H9 (cell line): ENCODE measurements around the gene ZNHIT3. TPM values are rescaled to one million over a fixed set of nuclear protein-coding genes. Genes with fewer than 3 reads are reported as not detected.

ENCODE experiments used
- DNase-seq: peaks from one replicate; pipeline ENCODE4 v3.0.0-alpha.2; 2017
- H2AFZ ChIP-seq: one replicate; pipeline ENCODE4 v1.6.1; 2013; ENCODE audit warnings: mild to moderate bottlenecking, low read length, control low read depth, moderate library complexity
- H2AK5ac ChIP-seq: 2 replicates; pipeline ENCODE4 v1.6.1; 2013; ENCODE audit warnings: low read length, control low read depth, mixed read lengths; ENCODE audit not compliant: insufficient read length
- H2BK120ac ChIP-seq: one replicate; pipeline ENCODE4 v1.6.1; 2013; ENCODE audit warnings: low read depth, mild to moderate bottlenecking, low read length, control low read depth, inconsistent platforms; ENCODE audit not compliant: poor library complexity, severe bottlenecking
- H2BK12ac ChIP-seq: 2 replicates; pipeline ENCODE4 v1.6.1; 2013; ENCODE audit warnings: low read length, control low read depth, mixed read lengths, low read depth; ENCODE audit not compliant: insufficient read length
- H2BK15ac ChIP-seq: 2 replicates; pipeline ENCODE4 v1.6.1; 2013; ENCODE audit warnings: low read depth, low read length, control low read depth
- H2BK20ac ChIP-seq: one replicate; pipeline ENCODE4 v1.6.1; 2013; ENCODE audit warnings: low read depth, mild to moderate bottlenecking, low read length, control low read depth, inconsistent platforms; ENCODE audit not compliant: poor library complexity, severe bottlenecking
- H2BK5ac ChIP-seq: 2 replicates; pipeline ENCODE4 v1.6.1; 2013; ENCODE audit warnings: low read length, control low read depth, mixed read lengths; ENCODE audit not compliant: insufficient read length
- H3K14ac ChIP-seq: 2 replicates; pipeline ENCODE4 v1.6.1; 2013; ENCODE audit warnings: low read length, control low read depth; ENCODE audit not compliant: insufficient read depth
- H3K18ac ChIP-seq: 2 replicates; pipeline ENCODE4 v1.6.1; 2013; ENCODE audit warnings: low read depth, mild to moderate bottlenecking, mixed read lengths, low read length, control low read depth; ENCODE audit not compliant: insufficient read length
- H3K23ac ChIP-seq: 2 replicates; pipeline ENCODE4 v1.6.1; 2013; ENCODE audit warnings: low read length, control low read depth, mixed read lengths, low read depth; ENCODE audit not compliant: insufficient read length
- H3K23me2 ChIP-seq: 2 replicates; pipeline ENCODE4 v1.6.1; 2013; ENCODE audit warnings: low read depth, mild to moderate bottlenecking, mixed read lengths, low read length, control low read depth; ENCODE audit not compliant: insufficient read length, poor library complexity, severe bottlenecking
- H3K27ac ChIP-seq: 2 replicates; pipeline ENCODE4 v1.5.1; 2013; ENCODE audit warnings: low read length, control low read depth, mixed read lengths, low read depth; ENCODE audit not compliant: insufficient read length
- H3K27me3 ChIP-seq: 2 replicates; pipeline ENCODE4 v1.6.1; 2013; ENCODE audit warnings: low read length, control low read depth, inconsistent platforms; ENCODE audit not compliant: insufficient read depth
- H3K4ac ChIP-seq: 2 replicates; pipeline ENCODE4 v1.6.1; 2013; ENCODE audit warnings: low read depth, mild to moderate bottlenecking, control low read depth, inconsistent platforms, low read length, moderate library complexity
- H3K4me1 ChIP-seq: 2 replicates; pipeline ENCODE4 v1.6.1; 2013; ENCODE audit warnings: low read length, control low read depth, inconsistent platforms; ENCODE audit not compliant: insufficient read depth
- H3K4me2 ChIP-seq: 2 replicates; pipeline ENCODE4 v1.6.1; 2013; ENCODE audit warnings: low read length, control low read depth, mixed read lengths; ENCODE audit not compliant: insufficient read length, insufficient read depth
- H3K56ac ChIP-seq: 2 replicates; pipeline ENCODE4 v1.6.1; 2013; ENCODE audit warnings: low read depth, mild to moderate bottlenecking, mixed read lengths, low read length, control low read depth; ENCODE audit not compliant: insufficient read length
- H3K79me1 ChIP-seq: 2 replicates; pipeline ENCODE4 v1.6.1; 2013; ENCODE audit warnings: low read depth, mild to moderate bottlenecking, moderate library complexity, low read length, control low read depth, inconsistent platforms; ENCODE audit not compliant: insufficient read depth, poor library complexity, severe bottlenecking
- H3K79me2 ChIP-seq: 2 replicates; pipeline ENCODE4 v1.6.1; 2013; ENCODE audit warnings: low read length, control low read depth, inconsistent platforms; ENCODE audit not compliant: insufficient read depth
- H3K9ac ChIP-seq: 2 replicates; pipeline ENCODE4 v1.6.1; 2013; ENCODE audit warnings: low read length, control low read depth, mixed read lengths; ENCODE audit not compliant: insufficient read length; ENCODE audit errors: extremely low read depth
- H3K9me3 ChIP-seq: one replicate; pipeline ENCODE4 v1.6.1; 2013; ENCODE audit warnings: low read depth, low read length, inconsistent platforms; ENCODE audit not compliant: control insufficient read depth
- H3T11ph ChIP-seq: one replicate; pipeline ENCODE4 v1.6.1; 2013; ENCODE audit warnings: mild to moderate bottlenecking, low read length, control low read depth, inconsistent platforms
- H4K20me1 ChIP-seq: one replicate; pipeline ENCODE4 v1.6.1; 2013; ENCODE audit not compliant: control insufficient read depth, insufficient read length, insufficient read depth
- H4K5ac ChIP-seq: 2 replicates; pipeline ENCODE4 v1.6.1; 2013; ENCODE audit warnings: low read depth, mild to moderate bottlenecking, mixed read lengths, low read length, control low read depth; ENCODE audit not compliant: insufficient read length
- H4K8ac ChIP-seq: replicated peaks from 2 replicates; pipeline ENCODE4 v1.6.1; 2013; ENCODE audit warnings: low read length, control low read depth, mixed read lengths, low read depth; ENCODE audit not compliant: insufficient read length
- H4K91ac ChIP-seq: 2 replicates; pipeline ENCODE4 v1.6.1; 2013; ENCODE audit warnings: low read depth, mild to moderate bottlenecking, moderate library complexity, mixed read lengths, low read length, control low read depth; ENCODE audit not compliant: insufficient read length
- H3K27ac Mint-ChIP-seq, 3 experiments: 2 replicates in 2 of 3; 3 replicates in 1 of 3; pipeline ENCODE4 v1.8.0; 2020 to 2021; ENCODE audit warnings: mixed read lengths in 3 of 3, mild to moderate bottlenecking in 1 of 3, moderate library complexity in 1 of 3
- H3K27me3 Mint-ChIP-seq: 2 replicates; pipeline ENCODE4 v1.8.0; 2021; ENCODE audit warnings: low read depth, mild to moderate bottlenecking, moderate library complexity, mixed read lengths
- H3K36me3 Mint-ChIP-seq, 3 experiments: 2 replicates in 2 of 3; 3 replicates in 1 of 3; pipeline ENCODE4 v1.8.0; 2020 to 2021; ENCODE audit warnings: low read depth in 3 of 3, mixed read lengths in 3 of 3; ENCODE audit not compliant: insufficient read depth in 1 of 3
- H3K4me1 Mint-ChIP-seq, 2 experiments: 2 replicates each; pipeline ENCODE4 v1.8.0; 2020; ENCODE audit warnings: mixed read lengths in 2 of 2
- H3K4me3 Mint-ChIP-seq, 2 experiments: 2 replicates in 1 of 2; 3 replicates in 1 of 2; pipeline ENCODE4 v1.8.0; 2020 to 2021; ENCODE audit warnings: mild to moderate bottlenecking in 2 of 2, mixed read lengths in 2 of 2, moderate library complexity in 1 of 2
- H3K9me3 Mint-ChIP-seq, 2 experiments: 2 replicates in 1 of 2; 3 replicates in 1 of 2; pipeline ENCODE4 v1.8.0; 2020; ENCODE audit warnings: mild to moderate bottlenecking in 2 of 2, mixed read lengths in 2 of 2, moderate library complexity in 1 of 2
- CTCF ChIP-seq: fragments of 200-600 bp; sonication (generic); conservative IDR thresholded peaks from 3 replicates; pipeline ENCODE4 v1.8.0; 2021; ENCODE audit warnings: antibody characterized with exemption, mild to moderate bottlenecking
- WGBS: extraction: QIAGEN DNeasy Blood & Tissue Kit; methylation state at CpG from one replicate; pipeline ENCODE4 v1.1.7; 2013; ENCODE audit warnings: missing lambda C conversion rate, low lambda C conversion rate, mixed read lengths; ENCODE audit not compliant: insufficient read length; ENCODE audit errors: extremely low coverage; 5-methylcytosine and 5-hydroxymethylcytosine counted together
- total RNA-seq: library from RNA; stranded (reverse); gene quantifications from 2 replicates; pipeline ENCODE4 v1.2.1, GENCODE V29; 2021

ZNHIT3 gene
- total RNA-seq, 1 experiment from 2014 or later = 64.7 TPM

- Histone ChIP-seq H3K4me2 (no peak overlapping the region), H4K20me1 (no peaks in the 10 kb centered on the region), H3K4me1 (no peaks in the 10 kb centered on the region)
These were observed 38.6 kb downstream of the ZNHIT3 start for GRCh38 chr17:36525113-36525512.

More at GRCh38 chr17:36525113-36525512, 38.6 kb downstream of the ZNHIT3 start:
- no peak overlapping the region for H3K27ac Mint-ChIP-seq
- Histone ChIP-seq H4K8ac (no peak overlapping the region), H3K14ac (no peak overlapping the region), H3K56ac (no peak overlapping the region), H3K27me3 (no peaks in the 10 kb centered on the region), H2BK15ac (no peak overlapping the region), H3K9me3 (no peaks in the 10 kb centered on the region), H4K5ac (no peak overlapping the region), H3K9ac (no peak overlapping the region), H3K18ac (no peak overlapping the region), H3K23me2 (no peaks in the 10 kb centered on the region), H3T11ph (no peak overlapping the region), H3K23ac (no peak overlapping the region), H2BK20ac (no peak overlapping the region), H2BK12ac (no peak overlapping the region), H3K27ac (no peak overlapping the region), H2AK5ac (no peak overlapping the region), H2BK120ac (no peak overlapping the region), H3K79me1 (no peaks in the 10 kb centered on the region), H2AFZ (no peak overlapping the region), H2BK5ac (no peak overlapping the region), H4K91ac (no peak overlapping the region), H3K79me2 (no peaks in the 10 kb centered on the region), H3K4ac (no peak overlapping the region)
- H3K4me3 Mint-ChIP-seq = no peak overlapping the region
- no peaks in the 10 kb centered on the region for H3K4me1 Mint-ChIP-seq
- TF ChIP-seq CTCF = no peak
- WGBS = no CpG with 5 or more reads among the region's 2 CpGs
- no peaks in the 10 kb centered on the region; the same call in 1 of the 2 replicates for H3K27me3 Mint-ChIP-seq
- peaks cover 42 to 90% (median 76%) of the 10 kb centered on the region in 3 experiments; a peak in 6 of 7 replicates for H3K36me3 Mint-ChIP-seq
- no peaks in the 10 kb centered on the region for H3K9me3 Mint-ChIP-seq
- no peak for DNase-seq
